ENCODE data around the gene PCBP2. TPM values are rescaled to one million over a fixed set of nuclear protein-coding genes. Genes with fewer than 3 reads are reported as not detected.

The PCBP2 gene
- polyA plus RNA-seq, 1 donor: 550 TPM

- DNase-seq (ENCODE audit: low read depth): no peak
These were observed 41.9 kb downstream of the PCBP2 start for GRCh38 chr12:53493610-53494391.

GRCh38 chr12:53495903-53496751 is 44.2 kb downstream of the PCBP2 start:
- DNase-seq (ENCODE audit: low read depth): peak; percentile 61

- DNase-seq (ENCODE audit: low read depth): no peak
These were observed 44.8 kb downstream of the PCBP2 start for GRCh38 chr12:53496752-53497032.

GRCh38 chr12:53497461-53497860 is 45.6 kb downstream of the PCBP2 start:
- no peak for DNase-seq (ENCODE audit: low read depth)

- DNase-seq (ENCODE audit: low read depth): no peak
These were observed 46.3 kb downstream of the PCBP2 start for GRCh38 chr12:53498235-53498630.

GRCh38 chr12:53499266-53500141 is 47.6 kb downstream of the PCBP2 start, which contains the start of gene MAP3K12:
Gene MAP3K12 (minus strand): TSS chr12:53499458. CDS start chr12:53487391, 12,067 bp downstream.
- DNase-seq (ENCODE audit: low read depth): no peak

- no peak for DNase-seq (ENCODE audit: low read depth)
These were observed 48.4 kb downstream of the PCBP2 start for GRCh38 chr12:53500142-53500775.

- peak; percentile 100 for DNase-seq (ENCODE audit: low read depth)
These were observed 49.1 kb downstream of the PCBP2 start, which contains the start of gene TARBP2 for GRCh38 chr12:53500776-53501614. Gene TARBP2 (plus strand): TSS chr12:53501283. CDS start chr12:53501409, 126 bp downstream.

- DNase-seq (ENCODE audit: low read depth): no peak
These were observed 49.8 kb downstream of the PCBP2 start for GRCh38 chr12:53501615-53502181.

- DNase-seq (ENCODE audit: low read depth): no peak
These were observed 50.4 kb downstream of the PCBP2 start for GRCh38 chr12:53502331-53502730.

- no peak for DNase-seq (ENCODE audit: low read depth)
These were observed 51.3 kb downstream of the PCBP2 start for GRCh38 chr12:53502983-53503728.

GRCh38 chr12:53504004-53504920 is 52.4 kb downstream of the PCBP2 start:
- DNase-seq (ENCODE audit: low read depth): no peak

- no peak for DNase-seq (ENCODE audit: low read depth)
These were observed 53.2 kb downstream of the PCBP2 start for GRCh38 chr12:53505086-53505485.

GRCh38 chr12:53505555-53506449 is 53.9 kb downstream of the PCBP2 start:
- no peak for DNase-seq (ENCODE audit: low read depth)

GRCh38 chr12:53506450-53506785 is 54.5 kb downstream of the PCBP2 start:
- DNase-seq (ENCODE audit: low read depth): no peak

- no peak for DNase-seq (ENCODE audit: low read depth)
These were observed 55.1 kb downstream of the PCBP2 start, which contains the start of gene NPFF for GRCh38 chr12:53506881-53507602. Gene NPFF (minus strand): TSS chr12:53507484. CDS start chr12:53507474, 10 bp downstream.

GRCh38 chr12:53507603-53507885 is 55.6 kb downstream of the PCBP2 start:
- DNase-seq (ENCODE audit: low read depth): no peak
